CD4-positive, alpha-beta T cell treated with Interleukin-2 at 100 ng/mL for 4 hours (primary cell): ENCODE measurements around the gene NKD2.

Source experiments
- DNase-seq: peaks from one replicate; pipeline ENCODE4 v3.0.0-alpha.2; 2020; ENCODE audit warnings: low spot score

The NKD2 gene

GRCh38 chr5:1030801-1031271, 22.2 kb downstream of the NKD2 start:
- DNase-seq, result no peak

GRCh38 chr5:1031306-1031959, 22.8 kb downstream of the NKD2 start:
- no peak for DNase-seq

- no peak for DNase-seq
Measured at GRCh38 chr5:1032011-1032410, 23.4 kb downstream of the NKD2 start.

GRCh38 chr5:1032551-1033027, 24.0 kb downstream of the NKD2 start:
- DNase-seq, result no peak

- no peak for DNase-seq
Measured at GRCh38 chr5:1033178-1033577, 24.6 kb downstream of the NKD2 start.

GRCh38 chr5:1033606-1034420, 25.2 kb downstream of the NKD2 start:
- DNase-seq, result no peak

GRCh38 chr5:1034421-1034905, 25.9 kb downstream of the NKD2 start:
- DNase-seq, result no peak

GRCh38 chr5:1034986-1035385, 26.4 kb downstream of the NKD2 start:
- DNase-seq, result no peak

- DNase-seq, result no peak
Measured at GRCh38 chr5:1035421-1036405, 27.1 kb downstream of the NKD2 start.

- no peak for DNase-seq
Measured at GRCh38 chr5:1036504-1037122, 28.0 kb downstream of the NKD2 start.

GRCh38 chr5:1037123-1037670, 28.6 kb downstream of the NKD2 start:
- DNase-seq, result no peak

GRCh38 chr5:1037671-1038416, 29.2 kb downstream of the NKD2 start:
- DNase-seq, result no peak

- DNase-seq, result no peak
Measured at GRCh38 chr5:1038417-1039209, 30.0 kb downstream of the NKD2 start.

- no peak for DNase-seq
Measured at GRCh38 chr5:1039210-1039548, 30.6 kb downstream of the NKD2 start.

GRCh38 chr5:1039706-1040260, 31.2 kb downstream of the NKD2 start:
- DNase-seq, result no peak

- DNase-seq, result no peak
Measured at GRCh38 chr5:1040571-1040970, 32.0 kb downstream of the NKD2 start.

- no peak for DNase-seq
Measured at GRCh38 chr5:1041225-1042143, 32.9 kb downstream of the NKD2 start.

- no peak for DNase-seq
Measured at GRCh38 chr5:1042626-1043025, 34.0 kb downstream of the NKD2 start.
